ENCODE data around the gene METTL25. TPM values are rescaled to one million over a fixed set of nuclear protein-coding genes. Genes with fewer than 3 reads are reported as not detected.
A peak's percentile ranks its signal among the peaks of the same experiment; 100 is the strongest.

METTL25 gene
- total RNA-seq, 1 donor from 2014 or later, result 15.1 TPM

DNA sequence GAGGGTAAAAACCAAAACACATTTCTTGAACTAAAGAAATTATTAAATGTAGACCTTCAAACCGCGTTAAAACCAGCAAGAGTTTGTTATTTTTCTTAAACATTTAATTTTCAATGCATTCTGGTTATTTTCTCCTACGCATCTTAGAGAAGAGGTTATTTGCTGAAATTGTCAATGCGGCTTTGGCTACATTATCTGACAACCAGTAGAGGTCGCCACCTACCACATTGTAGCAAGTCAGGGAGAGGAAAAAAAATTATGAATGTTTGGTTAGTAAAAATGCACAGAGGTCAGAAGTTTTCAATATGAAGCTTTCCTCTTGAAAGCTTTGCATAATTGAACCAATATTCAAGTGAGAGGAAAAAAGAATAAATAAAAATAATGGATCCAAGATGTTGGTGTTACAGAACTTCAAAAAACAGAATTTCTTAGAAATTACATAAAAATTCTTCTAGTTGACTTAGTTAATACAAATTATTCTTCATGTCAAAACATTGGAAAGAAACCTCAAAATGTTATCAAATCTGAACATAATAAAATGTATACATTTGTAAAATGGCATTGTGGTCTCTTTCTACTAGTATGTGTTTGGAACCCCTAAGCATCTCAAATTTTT, 168.9 kb downstream of the METTL25 start:
- Histone ChIP-seq H3K27ac (no peak overlapping the region), H3K9me3 (no peaks in the 10 kb centered on the region), H3K27me3 (no peaks in the 10 kb centered on the region), H3K36me3 (no peaks in the 10 kb centered on the region), H3K4me3 (no peak overlapping the region), H3K4me1 (no peaks in the 10 kb centered on the region)
- TF ChIP-seq, protein P1, sequence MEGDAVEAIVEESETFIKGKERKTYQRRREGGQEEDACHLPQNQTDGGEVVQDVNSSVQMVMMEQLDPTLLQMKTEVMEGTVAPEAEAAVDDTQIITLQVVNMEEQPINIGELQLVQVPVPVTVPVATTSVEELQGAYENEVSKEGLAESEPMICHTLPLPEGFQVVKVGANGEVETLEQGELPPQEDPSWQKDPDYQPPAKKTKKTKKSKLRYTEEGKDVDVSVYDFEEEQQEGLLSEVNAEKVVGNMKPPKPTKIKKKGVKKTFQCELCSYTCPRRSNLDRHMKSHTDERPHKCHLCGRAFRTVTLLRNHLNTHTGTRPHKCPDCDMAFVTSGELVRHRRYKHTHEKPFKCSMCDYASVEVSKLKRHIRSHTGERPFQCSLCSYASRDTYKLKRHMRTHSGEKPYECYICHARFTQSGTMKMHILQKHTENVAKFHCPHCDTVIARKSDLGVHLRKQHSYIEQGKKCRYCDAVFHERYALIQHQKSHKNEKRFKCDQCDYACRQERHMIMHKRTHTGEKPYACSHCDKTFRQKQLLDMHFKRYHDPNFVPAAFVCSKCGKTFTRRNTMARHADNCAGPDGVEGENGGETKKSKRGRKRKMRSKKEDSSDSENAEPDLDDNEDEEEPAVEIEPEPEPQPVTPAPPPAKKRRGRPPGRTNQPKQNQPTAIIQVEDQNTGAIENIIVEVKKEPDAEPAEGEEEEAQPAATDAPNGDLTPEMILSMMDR (IDR thresholded peaks at IDR 0.05), result peak; percentile 74
- ATAC-seq (peak; percentile 67), DNase-seq (no peak)
- intact Hi-C loops (cut with DNase I), result no loop called here

Other genes starting within 250 kb of the METTL25 start
- gene CCDC59, start 142 bp upstream of the METTL25 start, total RNA-seq, result 35.7 TPM